ENCODE measurements around the gene PARK7. TPM values are rescaled to one million over a fixed set of nuclear protein-coding genes. Genes with fewer than 3 reads are reported as not detected.

PARK7 gene
- total and polyA plus RNA-seq, 7 experiments from 2014 or later = 97.1 to 364 (median 114) TPM

DNA sequence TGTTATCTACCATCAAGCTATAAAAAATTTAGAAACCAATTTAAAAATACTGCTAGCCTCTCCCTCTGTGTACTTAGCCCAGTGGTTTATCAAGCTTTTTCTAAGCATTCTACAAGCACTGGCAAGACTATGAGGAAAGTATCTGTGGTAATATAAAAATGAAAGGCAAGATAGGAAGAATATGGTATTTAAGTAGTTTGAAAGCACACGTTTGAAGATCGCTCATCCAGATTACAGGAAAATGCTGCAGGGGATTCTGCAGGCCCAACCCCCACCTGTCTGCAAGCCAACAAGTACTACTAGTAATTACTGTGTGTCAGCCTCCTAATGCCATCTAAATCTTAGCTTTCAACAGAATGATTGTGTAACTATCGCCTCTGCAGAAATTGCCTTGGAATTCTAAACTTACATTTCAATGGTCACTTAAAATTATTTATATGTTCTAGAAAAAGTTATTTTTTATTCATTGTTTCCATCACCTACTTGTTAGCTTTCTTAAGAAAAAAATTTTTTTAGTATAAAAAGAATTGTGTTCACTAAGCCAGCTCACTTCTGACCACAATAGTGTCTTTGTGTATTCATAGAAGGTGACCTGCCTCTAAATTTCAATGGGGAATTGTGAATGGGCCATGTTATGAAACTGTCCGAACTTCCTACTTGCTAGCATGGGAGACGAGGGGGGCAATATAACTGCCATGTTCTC is 56.1 kb downstream of the PARK7 start:
- H3K36me3 ChIP-seq (ENCODE audit: control insufficient read depth in 2 of 3, insufficient read depth in 3 of 3, low read length in 3 of 3) = no peaks in the 10 kb centered on the region
- Mint-ChIP-seq H3K27ac (no peak overlapping the region), H3K9me3 (no peaks in the 10 kb centered on the region), H3K27me3 (peaks cover 16 to 36% (median 33%) of the 10 kb centered on the region in 5 donors), H3K36me3 (no peaks in the 10 kb centered on the region), H3K4me1 (peaks cover 0 to 3% (median 0%) of the 10 kb centered on the region in 7 donors), H3K4me3 (no peak overlapping the region)
- ChIA-PET POLR2A (no interaction called here), CTCF (interaction anchor here (0.9 to 8.6 kb wide), 4 partner anchors 13 to 331 kb away, joined by 3 to 100 read pairs (median 46); no protein-coding TSS in a partner anchor)
- H3K4me3 ChIP-seq (ENCODE audit: low read length) = no peak overlapping the region
- H3K27ac ChIP-seq (ENCODE audit: low read depth, low read length) = no peak overlapping the region
- no peaks in the 10 kb centered on the region for H3K9me3 ChIP-seq (ENCODE audit: control insufficient read depth in 2 of 3, low read length in 3 of 3)
- DNase-seq (no peak), ATAC-seq (no peak)
- intact Hi-C loops (cut with micrococcal nuclease) = no loop called here
- H3K4me1 ChIP-seq (ENCODE audit: control insufficient read depth in 2 of 2, insufficient read depth in 2 of 2, low read length in 2 of 2) = no peaks in the 10 kb centered on the region
- peaks cover 0 to 7% of the 10 kb centered on the region in 2 donors for H3K27me3 ChIP-seq (ENCODE audit: control insufficient read depth in 2 of 2, insufficient read depth in 2 of 2, low read length in 2 of 2)

DNA sequence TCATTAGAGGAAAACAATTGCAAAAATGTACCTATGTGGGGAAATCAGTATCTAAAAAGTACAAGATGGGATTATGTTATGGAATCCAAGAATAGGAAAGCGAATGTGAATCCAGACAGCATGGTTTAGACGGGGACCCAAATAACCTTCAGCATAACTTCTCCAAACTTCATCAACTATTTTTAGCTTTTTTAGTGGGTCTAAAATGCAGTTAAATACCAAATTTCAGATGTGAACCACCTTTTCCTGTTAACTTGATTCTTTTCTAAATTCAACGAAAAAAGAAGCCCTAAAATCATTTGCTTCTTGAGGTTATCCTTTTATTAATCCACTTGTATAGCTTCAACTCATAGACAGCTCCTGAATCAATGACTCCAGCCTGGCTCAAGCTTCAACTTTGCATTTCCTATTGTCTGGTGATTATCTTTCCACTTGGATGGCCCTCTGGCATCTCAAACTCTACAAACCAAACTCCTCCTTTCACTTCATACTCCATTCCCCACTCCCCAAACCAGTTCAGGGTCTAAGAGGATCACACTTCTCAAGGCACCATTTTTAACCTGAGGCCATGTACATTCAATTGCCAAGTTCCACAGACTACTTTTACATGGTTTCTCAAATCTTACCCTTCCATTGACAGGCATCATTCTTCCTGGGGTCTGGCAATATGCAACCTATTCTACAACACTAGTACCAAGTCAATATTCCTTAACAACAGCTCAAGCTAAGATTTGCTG is 57.1 kb downstream of the PARK7 start:
- no peak for DNase-seq
- H3K27ac Mint-ChIP-seq = no peak overlapping the region
- Histone ChIP-seq H3K9me3 (ENCODE audit: control insufficient read depth in 2 of 3, low read length in 3 of 3) (no peaks in the 10 kb centered on the region), H3K4me3 (ENCODE audit: low read length) (no peak overlapping the region), H3K36me3 (ENCODE audit: control insufficient read depth in 2 of 3, insufficient read depth in 3 of 3, low read length in 3 of 3) (no peaks in the 10 kb centered on the region), H3K27me3 (ENCODE audit: control insufficient read depth in 2 of 2, insufficient read depth in 2 of 2, low read length in 2 of 2) (peaks cover 0 to 7% of the 10 kb centered on the region in 2 donors), H3K4me1 (ENCODE audit: control insufficient read depth in 2 of 2, insufficient read depth in 2 of 2, low read length in 2 of 2) (no peaks in the 10 kb centered on the region), H3K27ac (ENCODE audit: low read depth, low read length) (no peak overlapping the region)
- H3K9me3 Mint-ChIP-seq = no peaks in the 10 kb centered on the region
- peaks cover 0 to 3% (median 0%) of the 10 kb centered on the region in 7 donors for H3K4me1 Mint-ChIP-seq
- CTCF ChIA-PET = interaction anchor here (1.2 to 8.6 kb wide), 3 partner anchors 11 to 330 kb away, joined by 3 to 100 read pairs (median 85); no protein-coding TSS in a partner anchor
- no peak overlapping the region for H3K4me3 Mint-ChIP-seq
- no peak for ATAC-seq
- no peaks in the 10 kb centered on the region for H3K36me3 Mint-ChIP-seq
- intact Hi-C loops (cut with micrococcal nuclease) = no loop called here
- peaks cover 16 to 46% (median 35%) of the 10 kb centered on the region in 5 donors for H3K27me3 Mint-ChIP-seq
- POLR2A ChIA-PET = no interaction called here

DNA sequence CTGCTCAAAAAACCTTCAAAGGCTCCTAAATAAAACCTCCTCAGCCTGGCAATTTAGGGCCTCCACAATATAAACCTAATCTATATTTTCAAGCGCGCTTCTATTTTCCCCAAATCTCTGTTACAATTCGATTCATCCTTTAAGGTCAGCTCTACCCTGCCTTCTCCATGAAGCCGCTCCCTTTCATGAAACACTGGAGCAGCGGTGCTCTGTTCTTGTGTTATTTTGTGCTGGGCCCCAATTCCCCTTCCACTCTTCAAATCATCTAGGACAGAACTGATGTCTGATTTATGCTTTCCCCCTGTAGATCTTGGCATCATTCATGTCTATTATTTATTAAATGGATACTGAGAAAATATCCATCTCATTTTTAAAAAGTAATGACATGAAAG is 57.7 kb downstream of the PARK7 start:
- H3K4me1 ChIP-seq (ENCODE audit: control insufficient read depth in 2 of 2, insufficient read depth in 2 of 2, low read length in 2 of 2) = no peaks in the 10 kb centered on the region
- Mint-ChIP-seq H3K9me3 (no peaks in the 10 kb centered on the region), H3K27ac (no peak overlapping the region), H3K27me3 (peaks cover 16 to 52% (median 40%) of the 10 kb centered on the region in 5 donors), H3K36me3 (no peaks in the 10 kb centered on the region), H3K4me1 (peaks cover 0 to 1% (median 0%) of the 10 kb centered on the region in 7 donors), H3K4me3 (no peak overlapping the region)
- H3K4me3 ChIP-seq (ENCODE audit: low read length) = no peak overlapping the region
- DNase-seq (no peak), ATAC-seq (no peak)
- intact Hi-C loops (cut with micrococcal nuclease) = no loop called here
- no peak overlapping the region for H3K27ac ChIP-seq (ENCODE audit: low read depth, low read length)
- H3K36me3 ChIP-seq (ENCODE audit: control insufficient read depth in 2 of 3, insufficient read depth in 3 of 3, low read length in 3 of 3) = no peaks in the 10 kb centered on the region
- ChIA-PET CTCF (interaction anchor here (1.2 to 7.9 kb wide), 2 partner anchors 11 to 294 kb away, joined by 3 to 85 read pairs; no protein-coding TSS in a partner anchor), POLR2A (no interaction called here)
- H3K27me3 ChIP-seq (ENCODE audit: control insufficient read depth in 2 of 2, insufficient read depth in 2 of 2, low read length in 2 of 2) = peaks cover 0 to 7% of the 10 kb centered on the region in 2 donors
- H3K9me3 ChIP-seq (ENCODE audit: control insufficient read depth in 2 of 3, low read length in 3 of 3) = no peaks in the 10 kb centered on the region

DNA sequence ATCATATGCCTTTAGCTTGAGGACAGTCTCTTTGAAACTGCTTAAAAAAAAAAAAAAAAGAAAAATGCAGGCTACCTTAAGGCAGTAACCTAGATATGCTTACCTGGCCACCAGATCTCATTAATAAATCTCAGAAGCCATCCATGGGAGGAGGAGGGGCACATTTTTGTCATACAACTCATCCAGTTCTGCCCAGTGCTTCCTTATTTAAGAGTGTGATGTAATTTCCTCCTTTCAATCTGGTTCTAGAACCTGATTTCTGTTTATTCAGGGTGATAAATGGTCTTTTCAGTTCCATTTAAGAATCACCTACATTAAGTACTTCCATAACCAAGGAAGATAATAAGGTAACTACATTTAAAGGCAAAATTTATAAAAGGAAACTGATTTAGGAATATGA is 58.5 kb downstream of the PARK7 start:
- Mint-ChIP-seq H3K27ac (no peak overlapping the region), H3K36me3 (peaks cover 0 to under 1% (median 0%) of the 10 kb centered on the region in 5 donors), H3K4me1 (peaks cover under 1 to 2% (median 2%) of the 10 kb centered on the region in 7 donors), H3K9me3 (no peaks in the 10 kb centered on the region), H3K4me3 (no peak overlapping the region), H3K27me3 (peaks cover 19 to 60% (median 46%) of the 10 kb centered on the region in 5 donors)
- Histone ChIP-seq H3K4me3 (ENCODE audit: low read length) (no peak overlapping the region), H3K4me1 (ENCODE audit: control insufficient read depth in 2 of 2, insufficient read depth in 2 of 2, low read length in 2 of 2) (peaks cover 0 to under 1% of the 10 kb centered on the region in 2 donors), H3K27me3 (ENCODE audit: control insufficient read depth in 2 of 2, insufficient read depth in 2 of 2, low read length in 2 of 2) (peaks cover 0 to 10% of the 10 kb centered on the region in 2 donors), H3K9me3 (ENCODE audit: control insufficient read depth in 2 of 3, low read length in 3 of 3) (no peaks in the 10 kb centered on the region), H3K36me3 (ENCODE audit: control insufficient read depth in 2 of 3, insufficient read depth in 3 of 3, low read length in 3 of 3) (no peaks in the 10 kb centered on the region), H3K27ac (ENCODE audit: low read depth, low read length) (no peak overlapping the region)
- intact Hi-C loops (cut with micrococcal nuclease) = loop anchor here (10.0 kb wide), 2 partner anchors 135 to 835 kb away; no protein-coding TSS in a partner anchor
- DNase-seq (no peak), ATAC-seq (no peak)
- POLR2A ChIA-PET = no interaction called here
- CTCF ChIA-PET = interaction anchor here (0.5 kb wide), 1 partner anchor 57 kb away, joined by 3 read pairs; no protein-coding TSS in a partner anchor

DNA sequence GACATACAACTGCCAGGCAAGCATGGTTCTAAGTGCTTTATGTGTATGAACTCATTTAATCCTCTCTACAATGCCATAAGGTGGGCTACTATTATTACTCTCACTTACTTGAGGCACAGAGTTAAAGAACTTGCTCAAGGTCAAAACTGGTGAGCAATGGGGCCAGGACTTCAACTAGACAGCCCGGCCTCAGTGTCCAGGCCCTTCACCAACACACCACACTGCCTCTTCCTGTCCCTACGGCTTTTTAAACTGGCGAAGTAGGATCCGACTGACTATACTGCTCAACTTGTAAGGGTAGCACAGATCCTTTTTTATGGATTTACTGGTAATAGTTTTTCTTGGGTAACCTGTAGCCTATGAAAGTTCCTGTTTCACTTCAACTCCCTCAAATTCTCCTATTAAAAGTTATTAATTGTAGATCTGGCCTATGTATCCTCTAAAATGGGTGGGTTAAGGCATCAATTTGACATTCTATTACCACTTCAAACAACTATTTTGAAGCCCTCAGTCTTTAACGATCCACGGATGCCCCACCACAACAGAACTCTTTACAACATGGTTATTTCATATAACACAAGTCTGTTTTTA is 60.3 kb downstream of the PARK7 start:
- Mint-ChIP-seq H3K36me3 (peaks cover 0 to 5% (median 0%) of the 10 kb centered on the region in 5 donors), H3K27me3 (peaks cover 20 to 59% (median 41%) of the 10 kb centered on the region in 5 donors), H3K9me3 (peaks cover 0 to 2% (median 0%) of the 10 kb centered on the region in 11 donors), H3K4me3 (no peak overlapping the region), H3K4me1 (peaks cover 7 to 9% (median 8%) of the 10 kb centered on the region in 7 donors), H3K27ac (no peak overlapping the region)
- POLR2A ChIA-PET = no interaction called here
- H3K27ac ChIP-seq (ENCODE audit: low read depth, low read length) = no peak overlapping the region
- no peaks in the 10 kb centered on the region for H3K9me3 ChIP-seq (ENCODE audit: control insufficient read depth in 2 of 3, low read length in 3 of 3)
- intact Hi-C loops (cut with micrococcal nuclease) = loop anchor here (10.0 kb wide), 2 partner anchors 133 to 833 kb away; no protein-coding TSS in a partner anchor
- ATAC-seq (no peak), DNase-seq (no peak)
- no peaks in the 10 kb centered on the region for H3K36me3 ChIP-seq (ENCODE audit: control insufficient read depth in 2 of 3, insufficient read depth in 3 of 3, low read length in 3 of 3)
- peaks cover 5 to 10% of the 10 kb centered on the region in 2 donors for H3K4me1 ChIP-seq (ENCODE audit: control insufficient read depth in 2 of 2, insufficient read depth in 2 of 2, low read length in 2 of 2)
- CTCF ChIA-PET = no interaction called here
- peaks cover 0 to 5% of the 10 kb centered on the region in 2 donors for H3K27me3 ChIP-seq (ENCODE audit: control insufficient read depth in 2 of 2, insufficient read depth in 2 of 2, low read length in 2 of 2)
- no peak overlapping the region for H3K4me3 ChIP-seq (ENCODE audit: low read length)

DNA sequence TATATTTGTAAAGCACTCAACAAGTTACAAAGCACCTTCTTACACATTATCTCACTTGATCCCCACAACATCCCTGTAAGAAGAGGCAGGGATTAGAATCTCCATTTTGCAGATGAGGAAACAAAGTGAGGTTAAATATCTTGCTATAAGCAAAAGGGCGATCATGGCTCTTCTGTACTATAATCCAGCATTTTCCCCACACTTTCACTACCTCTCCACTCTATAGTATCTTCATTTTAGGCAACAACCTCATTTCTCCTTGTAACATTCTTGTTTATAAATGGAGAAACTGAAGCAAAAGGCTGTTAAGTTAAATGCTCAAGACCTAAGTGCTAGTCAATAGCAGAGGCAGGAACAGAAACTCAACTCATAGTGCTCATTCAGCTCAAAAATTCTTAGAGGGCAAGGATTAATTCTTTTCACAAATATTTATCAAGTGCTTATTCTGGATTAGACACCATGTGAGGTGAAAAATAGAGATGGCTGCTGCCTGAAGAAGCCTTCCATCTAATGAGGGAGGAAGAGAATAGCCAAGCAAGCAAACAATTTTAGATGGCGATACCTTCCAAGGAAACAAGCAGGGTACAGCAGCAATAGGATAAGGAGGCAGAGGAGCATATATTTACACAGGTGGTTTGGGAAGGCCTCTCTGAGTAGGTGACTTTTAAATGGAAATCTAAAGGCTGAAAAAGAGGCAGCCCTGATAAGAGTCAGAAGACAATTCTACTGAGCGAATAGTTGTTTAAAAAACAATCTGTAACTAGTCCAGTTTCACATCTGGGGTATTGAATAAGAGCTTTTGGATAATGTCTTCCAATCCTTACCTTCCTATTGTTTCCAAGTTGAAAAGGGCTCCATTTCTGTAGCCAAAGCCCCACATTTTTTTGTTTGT is 61.1 kb downstream of the PARK7 start:
- no peak overlapping the region for H3K4me3 ChIP-seq (ENCODE audit: low read length)
- ATAC-seq = no peak
- DNase-seq = no peak
- H3K4me1 Mint-ChIP-seq = peaks cover 7 to 12% (median 10%) of the 10 kb centered on the region in 7 donors
- H3K27ac ChIP-seq (ENCODE audit: low read depth, low read length) = no peak overlapping the region
- H3K9me3 Mint-ChIP-seq = peaks cover 0 to 2% (median 0%) of the 10 kb centered on the region in 11 donors
- H3K27me3 ChIP-seq (ENCODE audit: control insufficient read depth in 2 of 2, insufficient read depth in 2 of 2, low read length in 2 of 2) = peaks cover 0 to 5% of the 10 kb centered on the region in 2 donors
- H3K27me3 Mint-ChIP-seq = peaks cover 16 to 61% (median 34%) of the 10 kb centered on the region in 5 donors
- no peak overlapping the region for H3K4me3 Mint-ChIP-seq
- peaks cover 0 to 5% (median 0%) of the 10 kb centered on the region in 5 donors for H3K36me3 Mint-ChIP-seq
- H3K36me3 ChIP-seq (ENCODE audit: control insufficient read depth in 2 of 3, insufficient read depth in 3 of 3, low read length in 3 of 3) = no peaks in the 10 kb centered on the region
- POLR2A ChIA-PET = no interaction called here
- intact Hi-C loops (cut with micrococcal nuclease) = loop anchor here (10.0 kb wide), 2 partner anchors 132 to 832 kb away; no protein-coding TSS in a partner anchor
- CTCF ChIA-PET = no interaction called here
- H3K4me1 ChIP-seq (ENCODE audit: control insufficient read depth in 2 of 2, insufficient read depth in 2 of 2, low read length in 2 of 2) = peaks cover 6 to 11% of the 10 kb centered on the region in 2 donors
- H3K9me3 ChIP-seq (ENCODE audit: control insufficient read depth in 2 of 3, low read length in 3 of 3) = no peaks in the 10 kb centered on the region
- H3K27ac Mint-ChIP-seq = no peak overlapping the region

Data from naive thymus-derived CD4-positive, alpha-beta T cell (primary cell).